Measurements from ENCODE around the gene COBLL1.

GRCh38 chr2:164882276-164882675, 40.7 kb upstream of the COBLL1 start:
- no peak for TF ChIP-seq CTCF (conservative IDR thresholded peaks at IDR 0.05 in 1 of 2, IDR thresholded peaks at IDR 0.05 in 1 of 2; ENCODE audit: low read depth in 1 of 2, low read length in 2 of 2)
- no peak for TF ChIP-seq EZH2 (IDR thresholded peaks at IDR 0.05; ENCODE audit: low read length, missing control alignments)

Measured in fibroblast of lung (primary cell).